HCT116 (cell line): Measurements from ENCODE around the gene GPR61.

Experiments used
- CEBPB ChIP-seq: IDR thresholded peaks from 2 replicates; pipeline ENCODE4 v1.6.1; 2012; ENCODE audit warnings: low read depth
- POLR2A ChIP-seq: IDR thresholded peaks from 2 replicates; pipeline ENCODE4 v1.7.0; 2011; ENCODE audit warnings: borderline replicate concordance; ENCODE audit not compliant: insufficient read depth, insufficient read length; ENCODE audit errors: extremely low read depth
- SRF ChIP-seq: IDR thresholded peaks from 2 replicates; pipeline ENCODE4 v1.6.1; 2012; ENCODE audit warnings: low read depth
- YY1 ChIP-seq: IDR thresholded peaks from 2 replicates; pipeline ENCODE4 v1.6.1; 2011; ENCODE audit warnings: low read length, low read depth, moderate library complexity, mild to moderate bottlenecking; ENCODE audit not compliant: insufficient replicate concordance; ENCODE audit errors: extremely low read depth
- TF ChIP-seq, protein P1 (sequence below): IDR thresholded peaks from 2 replicates; pipeline ENCODE4 v1.6.1; 2012
- TF ChIP-seq, protein P2 (sequence below), 3 experiments: fragments of 200-600 bp in 1 of 3; sonication (generic) in 1 of 3; IDR thresholded peaks in 2 of 3; conservative IDR thresholded peaks in 1 of 3; 2 replicates each; pipeline ENCODE4 v1.5.1; 2012 to 2017; ENCODE audit warnings: low read depth in 2 of 3, low read length in 2 of 3, antibody characterized with exemption in 1 of 3, borderline replicate concordance in 1 of 3, control low read depth in 1 of 3, mild to moderate bottlenecking in 1 of 3, mixed read lengths in 1 of 3, mixed run types in 1 of 3, moderate library complexity in 1 of 3; ENCODE audit not compliant: insufficient read depth in 1 of 3
- TF ChIP-seq, protein P3 (sequence below): IDR thresholded peaks from 2 replicates; pipeline ENCODE4 v1.6.1; 2012

DNA sequence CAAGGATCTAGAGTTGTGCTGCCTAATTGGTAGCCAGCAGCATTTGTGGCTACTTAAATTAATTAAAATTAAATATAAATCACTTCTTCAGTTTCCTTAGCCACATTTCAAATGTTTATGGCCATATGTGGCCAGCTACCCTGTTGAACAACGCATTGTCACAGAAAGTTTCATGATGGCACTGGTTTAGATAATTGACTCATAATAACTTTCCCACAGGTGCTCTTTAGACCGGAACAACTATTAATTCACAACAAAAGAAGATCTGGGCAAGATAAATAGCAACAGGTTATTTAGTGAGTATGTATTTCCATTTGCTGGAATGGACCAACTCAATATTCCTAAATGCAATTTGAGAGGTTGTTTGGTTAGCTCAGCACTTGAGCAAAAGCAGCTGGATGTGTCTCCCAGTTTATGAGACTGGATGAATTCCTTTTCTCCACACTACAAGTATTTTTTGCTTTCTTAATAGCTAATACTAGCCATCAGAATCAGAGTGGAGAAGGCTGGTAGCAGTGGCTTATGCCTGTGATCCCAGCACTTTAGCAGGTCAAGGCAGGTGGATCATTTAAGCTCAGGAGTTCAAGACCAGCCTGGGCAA, 26.5 kb upstream of the GPR61 start:
- TF ChIP-seq YY1 = no peak
- TF ChIP-seq, protein P1, sequence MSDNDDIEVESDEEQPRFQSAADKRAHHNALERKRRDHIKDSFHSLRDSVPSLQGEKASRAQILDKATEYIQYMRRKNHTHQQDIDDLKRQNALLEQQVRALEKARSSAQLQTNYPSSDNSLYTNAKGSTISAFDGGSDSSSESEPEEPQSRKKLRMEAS = no peak
- TF ChIP-seq SRF = no peak
- TF ChIP-seq, protein P2, sequence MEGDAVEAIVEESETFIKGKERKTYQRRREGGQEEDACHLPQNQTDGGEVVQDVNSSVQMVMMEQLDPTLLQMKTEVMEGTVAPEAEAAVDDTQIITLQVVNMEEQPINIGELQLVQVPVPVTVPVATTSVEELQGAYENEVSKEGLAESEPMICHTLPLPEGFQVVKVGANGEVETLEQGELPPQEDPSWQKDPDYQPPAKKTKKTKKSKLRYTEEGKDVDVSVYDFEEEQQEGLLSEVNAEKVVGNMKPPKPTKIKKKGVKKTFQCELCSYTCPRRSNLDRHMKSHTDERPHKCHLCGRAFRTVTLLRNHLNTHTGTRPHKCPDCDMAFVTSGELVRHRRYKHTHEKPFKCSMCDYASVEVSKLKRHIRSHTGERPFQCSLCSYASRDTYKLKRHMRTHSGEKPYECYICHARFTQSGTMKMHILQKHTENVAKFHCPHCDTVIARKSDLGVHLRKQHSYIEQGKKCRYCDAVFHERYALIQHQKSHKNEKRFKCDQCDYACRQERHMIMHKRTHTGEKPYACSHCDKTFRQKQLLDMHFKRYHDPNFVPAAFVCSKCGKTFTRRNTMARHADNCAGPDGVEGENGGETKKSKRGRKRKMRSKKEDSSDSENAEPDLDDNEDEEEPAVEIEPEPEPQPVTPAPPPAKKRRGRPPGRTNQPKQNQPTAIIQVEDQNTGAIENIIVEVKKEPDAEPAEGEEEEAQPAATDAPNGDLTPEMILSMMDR (IDR thresholded peaks at IDR 0.05 in 2 of 3, conservative IDR thresholded peaks at IDR 0.05 in 1 of 3; ENCODE audit: borderline replicate concordance in 1 of 3, insufficient read depth in 1 of 3, low read depth in 2 of 3, low read length in 2 of 3) = no peak
- TF ChIP-seq, protein P3, sequence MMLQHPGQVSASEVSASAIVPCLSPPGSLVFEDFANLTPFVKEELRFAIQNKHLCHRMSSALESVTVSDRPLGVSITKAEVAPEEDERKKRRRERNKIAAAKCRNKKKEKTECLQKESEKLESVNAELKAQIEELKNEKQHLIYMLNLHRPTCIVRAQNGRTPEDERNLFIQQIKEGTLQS = no peak
- TF ChIP-seq POLR2A = no peak
- TF ChIP-seq CEBPB = no peak
